ENCODE measurements around the gene CCDC38. TPM values are rescaled to one million over a fixed set of nuclear protein-coding genes. Genes with fewer than 3 reads are reported as not detected.
"Not testable (repeated sequence)": the region's sequence is repeated elsewhere in the genome, so short reads cannot be mapped to it uniquely, and the experiment has no call there.

CCDC38 gene
- total and polyA plus RNA-seq, 8 donors = 0.18 to 1.1 (median 0.58) TPM; not detected in 1

- TF ChIP-seq, protein P1, sequence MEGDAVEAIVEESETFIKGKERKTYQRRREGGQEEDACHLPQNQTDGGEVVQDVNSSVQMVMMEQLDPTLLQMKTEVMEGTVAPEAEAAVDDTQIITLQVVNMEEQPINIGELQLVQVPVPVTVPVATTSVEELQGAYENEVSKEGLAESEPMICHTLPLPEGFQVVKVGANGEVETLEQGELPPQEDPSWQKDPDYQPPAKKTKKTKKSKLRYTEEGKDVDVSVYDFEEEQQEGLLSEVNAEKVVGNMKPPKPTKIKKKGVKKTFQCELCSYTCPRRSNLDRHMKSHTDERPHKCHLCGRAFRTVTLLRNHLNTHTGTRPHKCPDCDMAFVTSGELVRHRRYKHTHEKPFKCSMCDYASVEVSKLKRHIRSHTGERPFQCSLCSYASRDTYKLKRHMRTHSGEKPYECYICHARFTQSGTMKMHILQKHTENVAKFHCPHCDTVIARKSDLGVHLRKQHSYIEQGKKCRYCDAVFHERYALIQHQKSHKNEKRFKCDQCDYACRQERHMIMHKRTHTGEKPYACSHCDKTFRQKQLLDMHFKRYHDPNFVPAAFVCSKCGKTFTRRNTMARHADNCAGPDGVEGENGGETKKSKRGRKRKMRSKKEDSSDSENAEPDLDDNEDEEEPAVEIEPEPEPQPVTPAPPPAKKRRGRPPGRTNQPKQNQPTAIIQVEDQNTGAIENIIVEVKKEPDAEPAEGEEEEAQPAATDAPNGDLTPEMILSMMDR (IDR thresholded peaks at IDR 0.05) = no peak
These were observed 84.6 kb downstream of the CCDC38 start for GRCh38 chr12:95857799-95858198.

DNA sequence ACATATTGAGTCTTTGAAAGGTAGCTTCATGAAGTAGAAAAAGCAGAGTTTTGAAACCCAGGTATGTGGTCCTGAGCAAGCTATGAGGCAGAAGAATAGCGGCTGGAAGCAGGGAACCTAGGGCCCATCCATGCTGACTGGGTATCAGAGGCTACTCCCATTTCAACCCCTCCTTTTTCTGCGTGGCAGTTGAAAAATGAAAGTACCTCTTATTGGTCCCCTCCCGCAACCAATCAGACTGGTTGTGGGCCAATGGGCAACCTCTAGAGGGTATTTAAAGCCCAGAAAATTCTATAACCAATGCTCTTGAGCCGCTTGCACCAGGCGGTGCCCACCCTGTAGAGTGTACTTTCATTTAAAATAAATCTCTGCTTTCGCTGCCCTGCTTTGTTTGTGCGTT, 85.3 kb downstream of the CCDC38 start:
- ATAC-seq = no peak
- Histone ChIP-seq H3K9me3 (no peaks in the 10 kb centered on the region), H3K27ac (no peak overlapping the region), H3K27me3 (peaks cover 0 to 17% of the 10 kb centered on the region in 2 donors), H3K4me3 (no peak overlapping the region), H3K4me1 (peaks cover 13 to 26% of the 10 kb centered on the region in 2 donors), H3K36me3 (peaks cover 0 to 13% of the 10 kb centered on the region in 2 donors)
- DNase-seq = no peak
- TF ChIP-seq, protein P1 (IDR thresholded peaks at IDR 0.05) = no peak
- intact Hi-C loops (cut with DNase I) = no loop called here

More at GRCh38 chr12:95857799-95858198, 84.6 kb downstream of the CCDC38 start:
- peaks cover 0 to 17% of the 10 kb centered on the region in 2 donors for H3K27me3 ChIP-seq
- ATAC-seq (no peak), DNase-seq (no peak)
- peaks cover 0 to 19% of the 10 kb centered on the region in 2 donors for H3K36me3 ChIP-seq
- peaks cover 13 to 26% of the 10 kb centered on the region in 2 donors for H3K4me1 ChIP-seq
- no peak overlapping the region for H3K4me3 ChIP-seq
- H3K27ac ChIP-seq = no peak overlapping the region
- intact Hi-C loops (cut with DNase I) = no loop called here
- H3K9me3 ChIP-seq = no peaks in the 10 kb centered on the region

DNA sequence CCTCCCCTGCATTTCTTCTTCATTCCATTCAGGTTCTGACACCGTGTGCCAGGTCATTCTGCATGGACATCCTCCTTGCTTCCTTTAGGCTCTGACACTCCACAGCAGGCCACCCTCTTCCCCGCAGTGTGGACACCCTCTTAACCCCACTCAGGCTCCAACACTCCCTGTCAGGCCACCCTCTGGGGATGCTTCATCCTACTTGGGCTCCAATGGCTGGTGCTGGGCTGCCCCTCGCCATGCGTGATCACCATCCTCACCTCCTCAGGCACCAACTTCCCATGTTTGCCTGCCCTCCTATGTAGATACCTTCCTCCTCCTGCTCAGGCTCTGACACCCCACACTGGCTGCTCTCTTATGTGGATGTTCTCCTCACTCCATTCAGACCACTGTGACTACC, 90.3 kb downstream of the CCDC38 start:
- H3K4me1 ChIP-seq = no peaks in the 10 kb centered on the region
- DNase-seq (no peak), ATAC-seq (no peak)
- H3K9me3 ChIP-seq = no peaks in the 10 kb centered on the region
- no peak overlapping the region for H3K27ac ChIP-seq
- H3K4me3 ChIP-seq = no peak overlapping the region
- H3K27me3 ChIP-seq = peaks cover 0 to 17% of the 10 kb centered on the region in 2 donors
- TF ChIP-seq, protein P1 (IDR thresholded peaks at IDR 0.05) = no peak
- no peaks in the 10 kb centered on the region for H3K36me3 ChIP-seq
- intact Hi-C loops (cut with DNase I) = no loop called here

- no peak for ATAC-seq
- intact Hi-C loops (cut with DNase I) = no loop called here
- H3K4me3 ChIP-seq = no peak overlapping the region
- H3K4me1 ChIP-seq = no peaks in the 10 kb centered on the region
- no peaks in the 10 kb centered on the region for H3K9me3 ChIP-seq
- H3K36me3 ChIP-seq = no peaks in the 10 kb centered on the region
- TF ChIP-seq, protein P1 (IDR thresholded peaks at IDR 0.05) = no peak
- no peak overlapping the region for H3K27ac ChIP-seq
- peaks cover 0 to 17% of the 10 kb centered on the region in 2 donors for H3K27me3 ChIP-seq
- no peak for DNase-seq
These were observed 90.8 kb downstream of the CCDC38 start for GRCh38 chr12:95851606-95852005.

GRCh38 chr12:95848575-95849388, 93.6 kb downstream of the CCDC38 start:
- TF ChIP-seq, protein P1 (IDR thresholded peaks at IDR 0.05) = peak in 1 of 2 donors; percentile 20
- no peaks in the 10 kb centered on the region for H3K36me3 ChIP-seq
- H3K9me3 ChIP-seq = no peaks in the 10 kb centered on the region
- H3K27me3 ChIP-seq = no peaks in the 10 kb centered on the region
- H3K27ac ChIP-seq = peak overlapping the region; percentile 64 to 79
- DNase-seq (peak in 1 of 4 donors; percentile 68), ATAC-seq (peak; percentile 89)
- no peaks in the 10 kb centered on the region for H3K4me1 ChIP-seq
- intact Hi-C loops (cut with DNase I) = no loop called here
- no peak overlapping the region for H3K4me3 ChIP-seq

DNA sequence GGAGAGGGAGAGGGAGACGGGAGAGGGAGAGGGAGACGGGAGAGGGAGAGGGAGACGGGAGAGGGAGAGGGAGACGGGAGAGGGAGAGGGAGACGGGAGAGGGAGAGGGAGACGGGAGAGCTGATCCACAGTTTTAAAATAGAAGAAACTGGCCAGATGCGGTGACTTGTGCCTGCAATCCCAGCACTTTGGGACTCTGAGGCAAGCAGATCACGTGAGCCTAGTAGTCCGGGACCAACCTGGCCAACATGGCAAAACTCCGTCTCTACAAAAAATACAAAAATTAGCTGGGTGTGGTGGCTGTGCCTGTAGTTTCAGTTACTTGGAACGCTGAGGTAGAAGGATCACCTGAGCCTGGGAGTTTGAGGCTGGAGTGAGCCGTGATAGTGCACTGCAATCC, 100.0 kb downstream of the CCDC38 start:
- intact Hi-C loops (cut with DNase I); DNase-seq; H3K4me1 ChIP-seq; H3K9me3 ChIP-seq; H3K4me3 ChIP-seq; H3K36me3 ChIP-seq: not testable (repeated sequence)
- Histone ChIP-seq H3K27ac (peak overlapping the region in 1 of 2 donors; percentile 26), H3K27me3 (peaks cover 0 to 13% of the 10 kb centered on the region in 2 donors)
- ATAC-seq = peak; percentile 42
